Activated T-helper 1 cell treated with anti-CD3 and anti-CD28 coated beads, Interleukin-12 subunit alpha, Interleukin-12 subunit beta, Interleukin-2, Interleukin-4 antibody, amounts not matched to agents 30 ng/mL and 10 ng/mL and 1 ng/mL, durations not matched to agents 14 hours and 24 hours and 36 hours (primary cell): ENCODE results near the gene BSN. TPM values are rescaled to one million over a fixed set of nuclear protein-coding genes. Genes with fewer than 3 reads are reported as not detected.

Experiments
- DNase-seq: peaks from one replicate; pipeline ENCODE4 v3.0.0; 2021; ENCODE audit warnings: low spot score
- H3K27ac Mint-ChIP-seq: one replicate; pipeline ENCODE4 v1.8.0; 2021; ENCODE audit warnings: mild to moderate bottlenecking, mixed read lengths
- H3K27me3 Mint-ChIP-seq: one replicate; pipeline ENCODE4 v1.8.0; 2022; ENCODE audit warnings: mild to moderate bottlenecking, moderate library complexity, mixed read lengths; ENCODE audit not compliant: insufficient read depth
- H3K36me3 Mint-ChIP-seq: one replicate; pipeline ENCODE4 v1.8.0; 2021; ENCODE audit warnings: low read depth, mixed read lengths
- H3K4me1 Mint-ChIP-seq: one replicate; pipeline ENCODE4 v1.8.0; 2021; ENCODE audit warnings: low read depth, mixed read lengths
- H3K4me3 Mint-ChIP-seq: one replicate; pipeline ENCODE4 v1.8.0; 2021; ENCODE audit warnings: mild to moderate bottlenecking, moderate library complexity, mixed read lengths
- H3K9me3 Mint-ChIP-seq: one replicate; pipeline ENCODE4 v1.8.0; 2021; ENCODE audit warnings: mixed read lengths
- intact Hi-C: fragments of 100-400 bp; cut with micrococcal nuclease; formaldehyde crosslinking; loops from one replicate; pipeline ENCODE4 v1.15.1; 2024
- total RNA-seq: library from RNA; stranded (reverse); gene quantifications from 2 replicates; pipeline ENCODE4 v1.2.3, GENCODE V29; 2022

Gene BSN
- total RNA-seq, 1 donor from 2014 or later: 0.13 TPM

DNA sequence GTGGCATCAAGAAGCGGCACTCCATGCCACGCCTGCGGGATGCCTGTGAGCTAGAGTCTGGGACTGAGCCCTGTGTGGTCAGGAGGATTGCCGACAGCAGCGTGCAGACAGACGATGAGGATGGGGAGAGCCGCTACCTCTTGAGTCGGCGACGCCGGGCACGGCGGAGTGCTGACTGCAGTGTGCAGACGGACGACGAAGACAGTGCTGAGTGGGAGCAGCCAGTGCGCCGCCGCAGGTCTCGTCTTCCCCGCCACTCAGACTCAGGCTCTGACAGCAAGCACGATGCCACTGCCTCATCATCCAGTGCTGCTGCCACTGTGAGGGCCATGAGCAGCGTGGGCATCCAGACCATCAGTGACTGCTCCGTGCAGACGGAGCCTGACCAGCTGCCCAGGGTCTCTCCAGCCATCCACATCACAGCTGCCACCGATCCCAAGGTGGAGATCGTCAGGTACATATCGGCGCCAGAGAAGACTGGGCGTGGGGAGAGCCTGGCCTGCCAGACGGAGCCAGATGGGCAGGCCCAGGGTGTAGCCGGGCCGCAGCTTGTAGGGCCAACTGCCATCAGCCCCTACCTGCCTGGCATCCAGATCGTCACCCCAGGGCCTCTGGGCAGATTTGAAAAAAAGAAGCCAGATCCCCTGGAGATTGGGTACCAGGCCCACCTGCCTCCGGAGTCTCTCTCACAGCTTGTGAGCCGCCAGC lies 103.1 kb downstream of the BSN start:
- no peak for DNase-seq
- no peak overlapping the region for H3K27ac Mint-ChIP-seq
- intact Hi-C loops: no loop called here
- H3K4me3 Mint-ChIP-seq: no peak overlapping the region
- H3K27me3 Mint-ChIP-seq: peaks cover 1% of the 10 kb centered on the region
- H3K4me1 Mint-ChIP-seq: no peaks in the 10 kb centered on the region
- H3K36me3 Mint-ChIP-seq: no peaks in the 10 kb centered on the region
- no peaks in the 10 kb centered on the region for H3K9me3 Mint-ChIP-seq

DNA sequence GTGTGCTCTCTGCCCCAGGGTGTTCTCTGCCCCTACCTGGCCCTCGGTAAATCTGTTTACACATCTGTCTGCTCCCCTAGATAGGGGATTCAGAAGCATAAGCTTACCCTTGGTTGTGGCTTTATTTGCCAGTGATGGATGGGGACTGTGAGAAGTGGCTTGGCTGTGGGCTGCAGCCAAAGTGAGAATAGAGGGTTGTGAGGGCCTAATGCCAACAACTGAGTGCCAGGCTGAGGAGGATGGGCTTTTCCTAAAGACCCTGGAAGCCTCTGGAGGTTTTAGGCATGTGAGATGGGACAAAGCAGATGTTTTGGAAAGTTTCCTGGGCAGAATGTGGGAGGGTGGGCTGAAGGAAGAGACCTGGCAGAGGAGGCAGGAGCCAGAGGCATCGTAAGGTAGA lies 104.4 kb downstream of the BSN start:
- Mint-ChIP-seq H3K9me3 (no peaks in the 10 kb centered on the region), H3K4me1 (no peaks in the 10 kb centered on the region), H3K36me3 (no peaks in the 10 kb centered on the region), H3K27me3 (peaks cover 1% of the 10 kb centered on the region), H3K27ac (no peak overlapping the region), H3K4me3 (no peak overlapping the region)
- intact Hi-C loops: no loop called here
- DNase-seq: no peak

DNA sequence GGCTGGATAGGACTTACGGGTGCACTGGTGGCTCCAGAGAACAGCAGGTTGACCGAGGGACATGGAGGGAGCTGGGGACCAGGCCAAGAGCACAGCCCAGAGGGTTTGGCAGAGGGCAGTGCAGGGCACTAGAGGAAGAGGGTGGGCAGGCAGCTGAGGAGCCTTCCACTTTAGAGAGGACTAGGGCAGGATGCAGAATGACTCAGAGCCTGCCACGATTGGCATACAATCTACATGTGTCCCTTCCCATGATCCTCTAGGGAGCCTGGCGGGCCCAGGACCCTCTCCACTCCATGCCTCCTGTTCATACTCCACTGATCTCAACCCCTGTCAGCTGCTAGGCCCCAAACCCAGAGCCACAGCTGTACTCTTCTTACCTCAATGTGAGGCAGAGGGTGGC lies 105.5 kb downstream of the BSN start:
- no peak for DNase-seq
- Mint-ChIP-seq H3K36me3 (no peaks in the 10 kb centered on the region), H3K4me1 (no peaks in the 10 kb centered on the region), H3K27ac (no peak overlapping the region), H3K4me3 (no peak overlapping the region), H3K27me3 (no peaks in the 10 kb centered on the region), H3K9me3 (no peaks in the 10 kb centered on the region)
- intact Hi-C loops: no loop called here

DNA sequence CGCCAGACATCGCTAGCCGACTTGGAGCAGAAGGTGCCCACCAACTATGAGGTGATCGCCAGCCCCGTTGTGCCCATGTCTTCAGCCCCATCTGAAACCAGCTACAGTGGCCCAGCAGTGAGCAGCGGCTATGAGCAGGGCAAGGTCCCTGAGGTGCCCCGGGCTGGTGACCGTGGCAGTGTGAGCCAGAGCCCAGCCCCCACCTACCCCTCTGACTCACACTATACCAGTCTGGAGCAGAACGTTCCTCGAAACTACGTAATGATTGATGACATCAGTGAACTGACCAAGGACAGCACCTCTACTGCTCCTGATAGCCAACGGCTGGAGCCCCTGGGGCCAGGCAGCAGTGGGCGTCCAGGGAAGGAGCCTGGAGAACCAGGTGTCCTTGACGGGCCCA lies 107.0 kb downstream of the BSN start:
- Mint-ChIP-seq H3K36me3 (no peaks in the 10 kb centered on the region), H3K9me3 (no peaks in the 10 kb centered on the region), H3K4me1 (no peaks in the 10 kb centered on the region), H3K4me3 (no peak overlapping the region), H3K27me3 (no peaks in the 10 kb centered on the region), H3K27ac (no peak overlapping the region)
- no peak for DNase-seq
- intact Hi-C loops: no loop called here

DNA sequence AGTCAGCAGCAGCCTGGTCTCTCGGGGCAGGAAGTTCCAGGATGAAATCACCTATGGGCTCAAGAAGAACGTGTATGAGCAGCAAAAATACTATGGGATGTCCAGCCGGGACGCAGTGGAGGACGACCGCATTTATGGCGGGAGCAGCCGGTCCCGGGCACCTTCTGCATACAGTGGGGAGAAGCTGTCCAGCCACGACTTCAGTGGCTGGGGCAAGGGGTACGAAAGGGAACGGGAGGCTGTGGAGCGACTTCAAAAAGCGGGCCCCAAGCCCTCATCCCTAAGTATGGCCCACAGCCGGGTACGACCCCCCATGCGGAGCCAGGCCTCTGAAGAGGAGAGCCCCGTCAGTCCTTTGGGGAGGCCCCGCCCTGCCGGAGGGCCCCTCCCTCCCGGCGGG lies 107.7 kb downstream of the BSN start:
- Mint-ChIP-seq H3K4me3 (no peak overlapping the region), H3K36me3 (no peaks in the 10 kb centered on the region), H3K27me3 (no peaks in the 10 kb centered on the region), H3K27ac (no peak overlapping the region), H3K9me3 (no peaks in the 10 kb centered on the region), H3K4me1 (no peaks in the 10 kb centered on the region)
- no peak for DNase-seq
- intact Hi-C loops: no loop called here

DNA sequence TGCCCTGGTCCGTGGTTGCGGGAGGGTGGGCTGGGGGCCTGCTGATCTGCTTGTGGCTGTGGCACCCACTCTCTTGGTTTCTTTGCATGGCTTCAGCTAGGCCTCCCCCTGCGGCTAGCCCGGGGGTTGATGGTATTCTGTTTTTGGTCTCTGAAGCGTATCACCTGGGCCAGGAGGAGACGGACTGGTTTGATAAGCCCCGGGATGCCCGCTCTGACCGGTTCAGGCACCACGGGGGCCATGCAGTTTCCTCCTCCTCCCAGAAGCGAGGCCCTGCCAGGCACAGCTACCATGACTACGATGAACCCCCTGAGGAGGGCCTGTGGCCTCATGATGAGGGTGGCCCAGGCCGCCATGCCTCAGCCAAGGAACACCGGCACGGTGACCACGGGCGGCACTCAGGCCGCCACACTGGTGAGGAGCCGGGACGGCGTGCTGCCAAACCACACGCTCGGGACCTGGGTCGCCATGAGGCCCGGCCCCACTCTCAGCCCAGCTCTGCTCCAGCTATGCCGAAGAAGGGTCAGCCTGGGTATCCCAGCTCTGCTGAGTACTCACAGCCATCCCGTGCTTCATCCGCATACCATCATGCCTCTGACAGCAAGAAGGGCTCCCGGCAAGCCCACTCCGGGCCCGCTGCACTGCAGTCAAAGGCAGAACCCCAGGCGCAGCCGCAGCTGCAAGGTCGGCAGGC lies 108.6 kb downstream of the BSN start:
- no peaks in the 10 kb centered on the region for H3K4me1 Mint-ChIP-seq
- H3K9me3 Mint-ChIP-seq: no peaks in the 10 kb centered on the region
- H3K27ac Mint-ChIP-seq: no peak overlapping the region
- H3K4me3 Mint-ChIP-seq: no peak overlapping the region
- H3K36me3 Mint-ChIP-seq: no peaks in the 10 kb centered on the region
- DNase-seq: no peak
- intact Hi-C loops: no loop called here
- no peaks in the 10 kb centered on the region for H3K27me3 Mint-ChIP-seq

DNA sequence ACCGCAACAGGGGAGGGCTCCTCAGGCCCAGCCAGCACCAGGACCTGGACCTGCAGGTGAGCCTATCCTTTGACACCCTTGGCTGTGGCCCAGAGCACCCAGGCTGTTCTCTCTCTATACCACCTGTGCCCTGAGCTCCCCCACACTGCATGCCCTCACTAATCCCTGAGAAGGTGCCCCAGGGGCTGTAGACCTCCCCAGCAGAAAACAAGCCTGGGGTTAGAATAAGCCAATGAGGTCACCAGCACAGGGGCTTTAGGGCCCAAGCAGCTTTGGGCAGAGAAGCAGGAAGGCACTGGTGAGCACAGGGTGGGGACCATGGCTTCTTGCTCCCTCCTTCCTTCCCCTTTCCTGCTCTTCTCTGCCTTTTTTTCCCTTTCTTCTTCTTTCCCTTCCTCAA lies 109.6 kb downstream of the BSN start:
- no peak for DNase-seq
- Mint-ChIP-seq H3K36me3 (no peaks in the 10 kb centered on the region), H3K9me3 (no peaks in the 10 kb centered on the region), H3K27me3 (no peaks in the 10 kb centered on the region), H3K4me1 (no peaks in the 10 kb centered on the region), H3K4me3 (no peak overlapping the region), H3K27ac (no peak overlapping the region)
- intact Hi-C loops: no loop called here

DNA sequence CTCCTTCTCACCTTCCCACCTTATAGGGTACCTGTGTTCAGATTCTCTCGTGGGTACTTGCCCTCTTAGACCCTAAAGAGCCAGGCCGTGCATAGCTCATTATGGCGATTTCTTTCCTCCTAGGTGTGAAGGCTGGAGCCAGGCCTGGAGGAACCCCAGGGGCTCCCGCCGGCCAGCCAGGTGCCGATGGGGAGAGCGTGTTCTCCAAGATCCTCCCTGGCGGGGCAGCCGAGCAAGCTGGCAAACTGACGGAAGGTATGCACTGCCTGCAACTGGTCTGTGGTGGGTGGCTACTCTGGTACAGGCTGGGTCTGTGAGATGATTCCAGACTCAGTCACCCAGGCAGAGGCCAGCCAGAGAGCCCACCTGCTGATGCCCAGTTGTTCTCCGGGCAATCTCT lies 110.0 kb downstream of the BSN start:
- no peaks in the 10 kb centered on the region for H3K9me3 Mint-ChIP-seq
- H3K36me3 Mint-ChIP-seq: no peaks in the 10 kb centered on the region
- H3K4me1 Mint-ChIP-seq: no peaks in the 10 kb centered on the region
- intact Hi-C loops: no loop called here
- DNase-seq: no peak
- H3K27me3 Mint-ChIP-seq: no peaks in the 10 kb centered on the region
- H3K4me3 Mint-ChIP-seq: no peak overlapping the region
- no peak overlapping the region for H3K27ac Mint-ChIP-seq

DNA sequence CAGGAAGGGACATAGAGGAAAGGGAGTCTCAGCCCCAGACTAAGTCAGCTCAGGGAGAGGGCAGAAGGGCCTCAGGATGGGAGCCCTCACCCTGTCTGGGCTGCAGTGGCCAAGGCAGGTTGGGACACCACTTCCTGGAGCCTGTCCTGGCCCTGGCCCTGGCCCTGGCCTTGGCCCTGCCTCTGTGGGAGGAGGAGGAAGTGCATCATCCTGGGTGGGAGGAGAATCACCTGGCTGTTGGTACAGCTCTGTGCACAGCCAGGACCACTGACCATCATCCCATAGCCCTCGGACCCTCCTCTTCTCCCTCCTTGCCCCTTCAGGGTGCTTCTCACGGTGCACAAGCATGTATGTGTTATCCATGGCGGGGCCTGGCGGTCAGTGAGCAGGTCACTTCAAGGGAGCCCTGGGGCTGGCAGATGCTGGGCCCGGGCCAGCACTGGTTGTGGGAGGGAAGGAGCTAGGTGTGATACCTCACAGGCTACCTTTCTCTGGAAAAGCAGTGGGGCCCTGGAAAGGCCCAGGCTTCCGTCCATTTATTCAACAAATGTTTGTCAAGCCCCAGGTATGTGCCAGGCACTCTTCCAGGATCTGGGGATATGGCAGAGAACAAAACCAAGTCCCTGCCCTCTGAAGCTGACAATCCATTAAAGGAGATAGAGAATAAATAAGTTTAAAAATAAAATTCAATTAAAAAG lies 111.7 kb downstream of the BSN start:
- H3K9me3 Mint-ChIP-seq: no peaks in the 10 kb centered on the region
- no peak overlapping the region for H3K4me3 Mint-ChIP-seq
- no peak for DNase-seq
- no peak overlapping the region for H3K27ac Mint-ChIP-seq
- H3K36me3 Mint-ChIP-seq: no peaks in the 10 kb centered on the region
- no peaks in the 10 kb centered on the region for H3K4me1 Mint-ChIP-seq
- no peaks in the 10 kb centered on the region for H3K27me3 Mint-ChIP-seq
- intact Hi-C loops: no loop called here

DNA sequence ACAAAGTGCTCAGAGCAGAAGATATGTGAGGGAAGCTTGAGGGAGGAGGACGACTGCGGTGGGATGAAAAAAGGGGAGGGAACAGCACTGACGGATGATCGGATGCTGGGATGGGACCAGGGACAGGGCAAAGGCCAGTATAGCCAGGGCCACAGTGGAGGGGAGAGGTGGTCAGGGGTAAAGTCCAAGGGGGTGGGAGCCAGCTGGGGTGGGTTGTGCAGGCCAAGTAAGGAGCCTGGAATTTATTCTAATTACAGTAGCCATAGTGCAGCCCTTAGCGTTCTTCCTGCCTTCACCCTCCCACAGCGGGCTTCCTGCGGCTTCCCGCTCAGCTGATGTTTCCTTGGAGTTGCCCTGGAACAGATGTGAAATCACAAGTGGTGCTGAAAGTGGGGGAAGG lies 112.3 kb downstream of the BSN start:
- Mint-ChIP-seq H3K9me3 (no peaks in the 10 kb centered on the region), H3K36me3 (no peaks in the 10 kb centered on the region), H3K27me3 (no peaks in the 10 kb centered on the region), H3K4me1 (peaks cover under 1% of the 10 kb centered on the region), H3K4me3 (no peak overlapping the region), H3K27ac (no peak overlapping the region)
- intact Hi-C loops: no loop called here
- DNase-seq: no peak

DNA sequence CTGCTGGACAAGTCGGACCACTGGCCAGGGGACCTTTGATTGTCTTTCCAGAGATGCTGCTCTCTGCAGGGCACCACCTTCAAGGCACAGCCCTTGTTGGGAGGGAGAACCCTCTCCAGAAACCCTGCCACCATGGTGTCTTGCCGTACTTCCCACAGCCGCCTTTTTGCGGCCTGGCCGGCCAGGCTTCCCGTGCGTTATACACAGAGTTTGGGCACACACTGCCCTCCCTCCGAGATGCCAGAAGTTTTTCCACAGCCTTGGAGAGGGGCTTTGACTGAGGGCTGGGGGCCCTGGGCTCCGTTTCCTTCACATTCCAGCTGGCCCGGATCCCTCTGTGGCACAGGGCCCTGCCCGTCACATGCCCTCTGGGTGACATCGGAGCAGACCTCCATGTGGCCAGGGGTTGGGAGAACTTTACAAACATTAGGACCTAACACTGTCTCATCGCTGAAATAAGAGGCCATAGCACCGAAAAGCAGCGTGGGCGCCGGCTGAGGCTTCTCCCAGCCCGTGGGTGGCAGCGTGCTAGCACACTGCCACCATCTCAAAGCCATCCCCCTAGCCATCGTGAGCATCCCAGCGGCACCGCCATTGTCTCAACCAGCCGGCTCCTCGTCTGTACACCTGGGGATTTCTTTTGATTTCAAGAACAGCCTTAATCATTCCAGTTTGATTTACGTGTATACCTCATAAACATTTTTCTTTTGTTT lies 113.6 kb downstream of the BSN start:
- no peak overlapping the region for H3K27ac Mint-ChIP-seq
- intact Hi-C loops: no loop called here
- H3K4me3 Mint-ChIP-seq: no peak overlapping the region
- no peaks in the 10 kb centered on the region for H3K36me3 Mint-ChIP-seq
- peaks cover 8% of the 10 kb centered on the region for H3K4me1 Mint-ChIP-seq
- H3K9me3 Mint-ChIP-seq: no peaks in the 10 kb centered on the region
- no peaks in the 10 kb centered on the region for H3K27me3 Mint-ChIP-seq
- no peak for DNase-seq

DNA sequence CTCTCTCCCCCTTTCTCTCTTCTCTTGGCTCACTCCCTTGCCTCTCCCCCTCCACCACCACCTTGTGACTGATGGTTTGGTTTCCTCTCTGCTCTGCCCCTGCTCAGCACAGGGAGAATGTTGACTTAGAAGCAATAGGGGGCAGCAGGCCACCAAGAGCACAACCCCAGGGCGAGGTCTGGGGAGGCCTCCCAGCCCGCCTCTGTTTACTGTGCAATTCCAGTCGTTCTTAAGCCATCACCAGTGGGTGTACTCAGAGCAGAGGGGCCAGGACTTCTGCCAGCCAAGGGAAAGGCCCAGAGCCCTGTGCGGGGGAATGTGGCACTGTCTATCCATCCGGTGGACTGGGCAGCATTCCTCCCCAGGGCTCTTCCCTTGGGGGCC lies 114.1 kb downstream of the BSN start:
- peaks cover 13% of the 10 kb centered on the region for H3K4me1 Mint-ChIP-seq
- no peak for DNase-seq
- no peak overlapping the region for H3K4me3 Mint-ChIP-seq
- no peak overlapping the region for H3K27ac Mint-ChIP-seq
- no peaks in the 10 kb centered on the region for H3K9me3 Mint-ChIP-seq
- H3K36me3 Mint-ChIP-seq: no peaks in the 10 kb centered on the region
- intact Hi-C loops: no loop called here
- no peaks in the 10 kb centered on the region for H3K27me3 Mint-ChIP-seq

DNA sequence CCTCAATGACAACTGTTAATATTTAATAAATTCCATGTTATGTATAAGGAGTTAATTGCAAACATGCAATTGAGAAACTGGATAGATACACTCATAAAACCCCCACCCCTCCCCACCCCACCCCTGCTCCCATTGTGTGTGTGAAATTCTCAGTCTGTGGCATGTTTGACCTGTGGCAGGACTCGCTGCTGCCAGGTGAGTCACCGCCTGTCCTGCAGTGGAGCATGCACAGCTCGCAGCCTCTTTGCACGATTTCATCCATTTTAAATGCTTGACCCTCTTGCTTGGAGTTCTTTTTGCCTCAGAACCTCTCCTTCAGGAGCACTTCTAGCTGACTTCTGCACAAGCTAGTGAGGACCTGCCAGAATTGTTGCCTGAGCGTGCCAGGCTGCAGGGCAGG lies 114.6 kb downstream of the BSN start:
- no peaks in the 10 kb centered on the region for H3K9me3 Mint-ChIP-seq
- no peaks in the 10 kb centered on the region for H3K27me3 Mint-ChIP-seq

More for the DNA sequence above, 114.6 kb downstream of the BSN start:
- no peak for DNase-seq
- no peaks in the 10 kb centered on the region for H3K36me3 Mint-ChIP-seq
- peaks cover 14% of the 10 kb centered on the region for H3K4me1 Mint-ChIP-seq
- intact Hi-C loops: no loop called here
- H3K27ac Mint-ChIP-seq: no peak overlapping the region
- H3K4me3 Mint-ChIP-seq: no peak overlapping the region
